Amniotic stem cell (primary cell): Measurements from ENCODE around the gene TASP1.

ENCODE experiments used
- DNase-seq: peaks from one replicate; lab custom pipeline; 2025; lab: John Stamatoyannopoulos, UW

TASP1 gene

GRCh38 chr20:13571662-13572061, 67.1 kb downstream of the TASP1 start:
- no peak for DNase-seq

- no peak for DNase-seq
Observed at GRCh38 chr20:13567663-13568062, 71.1 kb downstream of the TASP1 start.

GRCh38 chr20:13563854-13564253, 74.9 kb downstream of the TASP1 start:
- DNase-seq, result no peak

GRCh38 chr20:13554706-13555105, 84.0 kb downstream of the TASP1 start:
- no peak for DNase-seq

- DNase-seq, result no peak
Observed at GRCh38 chr20:13554076-13554475, 84.7 kb downstream of the TASP1 start.

- DNase-seq, result no peak
Observed at GRCh38 chr20:13552061-13552460, 86.7 kb downstream of the TASP1 start.

GRCh38 chr20:13549451-13549850, 89.3 kb downstream of the TASP1 start:
- DNase-seq, result no peak

- peak; percentile 65 for DNase-seq
Observed at GRCh38 chr20:13546497-13547131, 92.1 kb downstream of the TASP1 start.

GRCh38 chr20:13545790-13546189, 92.9 kb downstream of the TASP1 start:
- no peak for DNase-seq

- DNase-seq, result no peak
Observed at GRCh38 chr20:13543783-13544182, 94.9 kb downstream of the TASP1 start.

GRCh38 chr20:13535627-13536026, 103.1 kb downstream of the TASP1 start:
- DNase-seq, result no peak

GRCh38 chr20:13533946-13534345, 104.8 kb downstream of the TASP1 start:
- DNase-seq, result no peak

GRCh38 chr20:13530146-13530545, 108.6 kb downstream of the TASP1 start:
- DNase-seq, result no peak

- no peak for DNase-seq
Observed at GRCh38 chr20:13526551-13526950, 112.2 kb downstream of the TASP1 start.

- DNase-seq, result peak; percentile 76
Observed at GRCh38 chr20:13525225-13525940, 113.3 kb downstream of the TASP1 start.

- DNase-seq, result no peak
Observed at GRCh38 chr20:13524339-13524738, 114.4 kb downstream of the TASP1 start.

- no peak for DNase-seq
Observed at GRCh38 chr20:13517831-13518230, 120.9 kb downstream of the TASP1 start.

GRCh38 chr20:13515796-13516558, 122.8 kb downstream of the TASP1 start:
- no peak for DNase-seq

GRCh38 chr20:13515291-13515690, 123.4 kb downstream of the TASP1 start:
- DNase-seq, result no peak

GRCh38 chr20:13510837-13511488, 127.8 kb downstream of the TASP1 start:
- no peak for DNase-seq

- DNase-seq, result no peak
Observed at GRCh38 chr20:13507646-13508045, 131.1 kb downstream of the TASP1 start.

GRCh38 chr20:13501500-13501899, 137.2 kb downstream of the TASP1 start:
- no peak for DNase-seq

GRCh38 chr20:13494019-13494418, 144.7 kb downstream of the TASP1 start:
- DNase-seq, result no peak
